Fibroblast of pulmonary artery (primary cell): ENCODE results near the gene CHAD.
"Not testable (repeated sequence)": the region's sequence is repeated elsewhere in the genome, so short reads cannot be mapped to it uniquely, and the experiment has no call there.

ENCODE experiments used
- DNase-seq: peaks from one replicate; pipeline ENCODE4 v3.0.0-alpha.2; 2010; ENCODE audit warnings: low read depth
- H3K4me3 ChIP-seq: replicated peaks from 2 replicates; pipeline ENCODE4 v1.5.1; 2011; ENCODE audit warnings: low read depth, mild to moderate bottlenecking, control low read depth, low read length, moderate library complexity
- CTCF ChIP-seq: IDR thresholded peaks from 2 replicates; pipeline ENCODE4 v1.5.1; 2011; ENCODE audit warnings: mild to moderate bottlenecking, control low read depth, low read length, inconsistent platforms; ENCODE audit errors: missing control alignments

CHAD gene

DNA sequence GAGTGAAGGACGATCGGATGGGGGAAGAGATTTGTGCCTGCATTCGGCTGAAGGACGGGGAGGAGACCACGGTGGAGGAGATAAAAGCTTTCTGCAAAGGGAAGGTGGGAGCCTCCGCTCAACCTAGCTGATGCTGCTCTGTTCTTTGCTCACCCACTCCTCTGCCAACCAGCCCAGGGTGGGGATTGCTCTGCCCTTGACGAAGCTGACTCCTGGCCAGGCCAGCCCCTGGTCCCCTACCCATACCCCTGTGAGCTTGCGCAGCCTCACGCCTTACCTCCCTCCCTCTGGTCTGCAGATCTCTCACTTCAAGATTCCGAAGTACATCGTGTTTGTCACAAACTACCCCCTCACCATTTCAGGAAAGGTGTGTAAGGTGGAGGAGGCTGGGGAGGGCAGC lies 5.2 kb upstream of the CHAD start:
- TF ChIP-seq CTCF, result no peak
- H3K4me3 ChIP-seq, result no peak overlapping the region
- DNase-seq, result no peak

- H3K4me3 ChIP-seq, result not testable (repeated sequence)
- TF ChIP-seq CTCF, result peak; percentile 38
- peak; percentile 33 for DNase-seq
These were observed 4.1 kb upstream of the CHAD start for GRCh38 chr17:50472761-50473161.

GRCh38 chr17:50472286-50472685 lies 3.6 kb upstream of the CHAD start:
- DNase-seq, result no peak
- H3K4me3 ChIP-seq, result no peak overlapping the region
- no peak for TF ChIP-seq CTCF

DNA sequence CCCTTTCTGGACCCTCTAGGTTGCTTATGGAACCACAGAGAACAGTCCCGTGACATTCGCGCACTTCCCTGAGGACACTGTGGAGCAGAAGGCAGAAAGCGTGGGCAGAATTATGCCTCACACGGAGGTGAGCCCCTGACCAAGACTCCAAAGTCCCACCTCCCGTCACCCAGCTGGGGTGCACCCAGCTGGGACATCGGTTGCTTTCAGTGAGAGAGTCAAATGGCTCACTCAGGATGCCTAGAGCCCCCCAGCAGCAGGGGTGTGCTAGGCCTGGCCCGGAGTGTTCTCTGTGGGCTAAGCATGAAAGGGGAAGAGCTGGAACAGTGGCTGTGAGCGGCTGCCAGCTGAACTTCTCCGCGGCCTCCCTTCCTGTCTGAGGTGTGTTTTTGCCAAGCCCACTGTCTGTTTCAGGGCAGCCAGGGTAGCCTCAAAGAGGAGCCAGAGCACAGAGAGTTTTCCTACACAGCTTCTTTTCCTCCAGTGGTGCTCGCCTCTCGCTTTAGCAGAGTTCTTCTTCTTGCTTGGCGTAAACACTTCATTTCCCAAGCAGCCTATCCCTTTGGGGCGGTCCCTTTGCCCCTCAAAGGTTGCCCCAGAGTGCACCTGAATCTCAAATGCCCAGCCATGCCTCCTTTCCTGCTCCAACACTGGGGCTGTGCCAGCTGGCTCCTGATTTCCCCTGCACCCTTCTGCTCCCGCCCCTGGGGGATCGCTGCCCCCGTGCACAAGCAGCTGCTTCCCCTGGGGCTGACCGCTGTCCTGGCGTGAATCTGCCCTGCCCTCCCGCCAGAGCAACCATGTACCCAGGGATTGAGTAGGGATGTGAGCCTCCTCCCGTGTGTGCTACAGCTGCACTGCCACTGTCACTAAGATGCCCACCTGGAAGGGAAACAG lies 2.6 kb upstream of the CHAD start:
- no peak overlapping the region for H3K4me3 ChIP-seq
- no peak for TF ChIP-seq CTCF
- DNase-seq, result no peak

- H3K4me3 ChIP-seq, result no peak overlapping the region
- no peak for DNase-seq
- no peak for TF ChIP-seq CTCF
These were observed 1.7 kb upstream of the CHAD start for GRCh38 chr17:50470426-50470825.

GRCh38 chr17:50469671-50470305 lies 1.1 kb upstream of the CHAD start:
- no peak for TF ChIP-seq CTCF
- no peak overlapping the region for H3K4me3 ChIP-seq
- DNase-seq, result no peak
